ENCODE measurements around the gene TSPYL6.
"Not testable (repeated sequence)": the region's sequence is repeated elsewhere in the genome, so short reads cannot be mapped to it uniquely, and the experiment has no call there.

The TSPYL6 gene

DNA sequence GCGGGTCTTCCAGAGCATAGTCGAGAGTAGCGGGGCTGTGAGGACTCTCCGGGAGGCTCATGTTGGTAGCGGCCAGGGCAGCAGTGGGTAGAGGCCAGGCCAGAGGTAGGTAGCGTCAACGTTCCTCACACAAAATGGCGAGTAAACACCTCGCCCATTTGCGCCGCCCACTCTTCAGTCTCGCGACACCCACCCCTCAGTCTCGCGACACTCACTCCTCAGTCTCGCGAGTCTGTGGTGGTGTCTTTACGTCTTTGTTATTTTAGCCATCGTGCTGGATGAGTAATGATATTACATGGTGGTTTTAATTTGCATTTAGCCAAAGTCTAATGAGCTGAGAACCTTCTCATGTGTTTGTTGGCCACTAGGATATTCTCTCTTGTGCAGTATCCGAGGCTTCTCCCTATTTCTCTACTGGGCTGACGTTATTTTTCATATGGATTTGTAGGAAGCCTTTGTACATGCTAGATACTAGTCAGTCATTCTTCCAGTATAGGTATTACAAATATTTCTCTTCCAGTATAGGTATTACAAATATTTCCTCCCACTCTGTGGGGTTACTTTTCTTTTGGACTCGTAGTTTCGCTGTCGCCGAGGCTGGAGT is at the start of gene TSPYL6:
Gene TSPYL6, minus strand, starts transcription at position 139 of the 604 bp plus-strand sequence. Its CDS starts 78 bp downstream, at position 61.
- DNase-seq (ENCODE audit: low read depth, low spot score), result no peak

DNA sequence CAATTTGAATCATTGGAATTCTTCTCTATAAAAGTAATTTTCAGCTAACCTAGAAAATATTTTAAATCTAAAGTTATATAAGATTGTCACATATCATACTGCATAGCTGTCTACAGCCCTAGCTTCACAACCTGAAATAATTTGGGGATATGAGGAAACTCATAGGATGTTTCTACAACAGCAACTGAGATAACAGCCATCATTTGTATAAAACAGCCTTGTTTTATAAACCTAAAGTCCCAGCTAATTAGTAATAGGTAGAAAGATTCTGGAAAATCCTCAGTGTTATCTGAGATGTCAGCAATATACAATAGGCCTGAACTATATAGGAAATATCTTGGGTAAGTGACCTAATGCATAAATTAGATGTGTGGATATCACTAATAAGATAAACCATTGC is 47.6 kb upstream of the TSPYL6 start:
- no peak for DNase-seq (ENCODE audit: low read depth, low spot score)

DNA sequence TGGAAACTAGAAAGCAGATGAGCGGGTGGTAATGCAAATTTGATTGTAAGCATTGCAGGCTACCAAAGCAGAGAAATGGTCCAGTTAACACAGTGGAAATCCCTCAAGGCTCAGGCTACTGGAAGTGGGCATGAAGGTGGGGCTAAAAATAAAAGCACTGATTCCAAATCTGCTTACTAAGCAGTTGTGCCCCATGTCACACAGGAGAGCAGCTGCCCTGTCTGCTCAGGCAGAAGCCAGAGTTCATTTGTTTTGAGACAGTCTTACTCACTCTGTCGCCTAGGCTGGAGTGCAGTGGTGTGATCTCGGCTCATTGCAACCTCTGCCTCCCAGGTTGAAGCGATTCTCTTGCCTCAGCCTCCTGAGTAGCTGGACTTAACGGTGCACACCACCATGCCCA is 42.5 kb upstream of the TSPYL6 start:
- no peak for DNase-seq (ENCODE audit: low read depth, low spot score)

DNA sequence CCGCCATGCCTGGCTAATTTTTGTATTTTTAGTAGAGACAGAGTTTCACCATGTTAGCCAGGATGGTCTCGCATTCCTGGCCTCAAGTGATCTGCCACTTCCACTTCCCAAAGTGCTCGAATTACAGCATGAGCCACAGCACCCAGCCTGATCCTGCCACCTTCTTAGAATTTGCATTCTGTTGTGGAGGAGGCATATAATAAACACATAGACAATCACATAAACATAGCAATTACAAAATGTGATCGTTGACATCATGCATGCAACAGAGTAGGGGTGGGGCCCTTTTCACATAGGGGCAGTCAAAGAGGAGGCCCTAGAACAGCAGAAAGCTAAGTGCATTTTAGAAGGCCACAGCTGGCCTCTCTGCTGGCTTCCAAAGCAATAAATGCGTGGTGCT is 39.9 kb upstream of the TSPYL6 start:
- no peak for DNase-seq (ENCODE audit: low read depth, low spot score)

DNA sequence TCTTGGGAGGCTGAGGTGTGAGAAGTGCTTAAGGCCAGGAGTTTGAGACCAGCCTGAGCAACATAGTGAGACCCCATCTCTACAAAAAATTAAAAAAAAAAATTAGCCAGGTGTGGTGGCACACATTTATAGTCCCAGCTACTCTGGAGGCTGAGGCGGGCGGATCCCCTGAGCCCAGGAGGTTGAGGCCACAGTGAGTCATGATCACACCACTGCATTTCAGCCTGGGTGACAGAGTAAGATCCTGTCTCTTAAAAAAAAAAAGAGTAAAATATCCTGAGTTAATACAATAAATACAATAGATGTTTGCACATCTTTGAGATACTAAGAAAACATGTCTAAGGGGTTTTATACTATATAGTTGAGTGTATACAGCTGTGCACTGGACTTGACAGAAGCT is 38.6 kb upstream of the TSPYL6 start:
- DNase-seq (ENCODE audit: low read depth, low spot score), result not testable (repeated sequence)

DNA sequence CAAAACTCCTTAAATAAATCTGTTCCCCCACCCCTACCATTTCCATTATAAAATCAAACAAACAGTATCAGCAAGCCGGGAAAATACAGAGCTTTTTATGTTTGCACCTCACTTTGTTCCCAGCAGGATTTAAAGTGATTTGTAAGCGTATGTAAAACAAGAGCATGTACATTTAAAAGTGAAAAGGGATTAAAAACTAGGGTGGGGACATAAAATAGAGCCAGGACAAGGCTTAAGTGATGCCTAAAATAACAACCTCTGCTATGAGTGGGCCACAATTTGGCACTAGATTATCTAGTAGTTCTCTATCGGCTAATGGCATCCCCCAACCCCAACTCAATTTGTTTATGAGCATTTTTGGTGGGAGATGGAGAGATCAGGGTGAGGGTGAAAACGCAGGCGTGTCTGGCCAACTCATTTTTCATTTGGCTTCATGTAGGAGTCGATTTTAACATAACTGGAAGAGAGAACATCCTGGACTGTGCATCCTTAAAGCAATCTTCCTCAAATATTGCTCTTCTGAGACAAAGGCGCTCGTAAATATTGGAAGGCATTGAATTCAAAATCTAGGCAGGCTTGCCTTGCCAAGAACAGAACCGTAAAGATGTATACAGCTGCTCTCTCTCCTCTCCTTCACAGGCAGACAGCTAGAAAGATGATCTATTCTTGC is 34.5 kb upstream of the TSPYL6 start:
- DNase-seq (ENCODE audit: low read depth, low spot score), result no peak

DNA sequence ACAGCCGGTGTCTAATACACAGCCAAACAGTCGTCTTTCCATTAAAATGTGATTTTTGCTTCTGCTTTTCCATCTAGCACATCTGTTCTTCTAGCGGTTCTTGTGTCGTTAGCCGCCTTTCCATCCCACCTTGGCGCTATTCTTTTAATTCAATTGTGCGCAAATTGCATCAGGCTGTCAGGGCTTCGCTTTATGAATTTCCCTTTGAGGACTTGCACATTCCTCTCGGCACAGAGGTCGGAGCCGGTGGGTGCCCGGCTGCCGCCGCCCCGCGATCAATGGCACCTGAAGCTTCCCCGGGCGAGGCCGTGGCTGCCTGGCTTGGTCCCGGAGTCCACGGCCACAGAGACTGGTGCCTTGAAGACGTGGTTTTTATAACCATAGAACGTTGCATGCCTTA is 33.9 kb upstream of the TSPYL6 start:
- peak; percentile 12 for DNase-seq (ENCODE audit: low read depth, low spot score)

DNA sequence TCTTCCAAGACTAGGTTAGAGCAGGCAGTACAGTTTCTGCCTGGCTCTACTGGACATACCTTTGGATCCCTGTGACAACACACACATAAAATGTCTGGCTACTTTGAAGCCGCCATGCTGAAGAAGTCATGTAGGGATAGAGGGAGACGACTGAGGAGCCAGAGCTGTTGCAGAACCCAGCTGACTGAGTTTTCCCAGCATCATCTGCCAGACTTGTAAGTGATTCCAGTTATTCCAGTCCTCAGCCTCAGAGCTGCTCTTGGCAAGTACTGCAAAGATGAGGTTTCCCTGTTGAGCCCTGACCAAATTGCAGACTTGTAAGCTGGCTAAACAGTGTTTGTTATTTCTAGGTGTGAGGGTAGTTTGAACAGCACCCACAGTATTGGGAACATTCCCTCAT is 31.5 kb upstream of the TSPYL6 start:
- DNase-seq (ENCODE audit: low read depth, low spot score), result no peak

DNA sequence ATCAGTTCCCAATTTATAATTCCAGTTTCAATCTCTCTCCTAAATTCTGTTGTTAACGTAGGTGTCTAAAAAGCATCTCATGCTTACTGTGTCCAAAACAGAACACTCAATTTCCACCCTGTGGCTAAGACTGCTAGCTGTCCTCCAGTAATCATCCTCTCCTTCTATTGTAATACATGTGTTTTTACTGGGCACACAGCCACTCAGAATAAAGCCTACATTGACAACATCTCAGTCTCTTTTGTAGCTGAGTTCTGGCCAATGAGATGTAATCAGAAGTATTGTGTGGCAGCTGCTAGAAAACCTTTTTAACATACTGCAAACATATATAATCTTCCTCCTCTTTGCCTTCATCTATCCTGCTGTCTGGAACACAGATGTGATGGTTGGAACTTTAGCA is 29.4 kb upstream of the TSPYL6 start:
- DNase-seq (ENCODE audit: low read depth, low spot score), result no peak

DNA sequence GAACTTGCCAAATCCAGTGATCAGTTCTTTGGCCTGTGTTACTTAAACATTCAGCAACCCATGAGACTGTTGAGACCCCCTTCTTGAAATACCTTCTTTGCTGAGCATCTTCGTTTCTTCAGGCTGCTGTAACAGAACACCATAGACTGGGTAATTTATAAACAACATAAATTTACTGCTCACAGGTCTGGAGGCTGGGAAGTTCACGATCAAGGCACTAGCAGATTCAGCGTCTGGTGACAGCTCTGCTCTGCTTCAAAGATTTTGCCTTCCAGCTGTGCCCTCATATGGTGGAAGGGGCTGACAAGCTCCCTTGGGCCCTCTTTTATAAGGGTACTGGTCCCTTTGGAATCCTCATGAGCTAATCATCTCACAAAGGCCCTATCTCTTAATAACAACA is 28.8 kb upstream of the TSPYL6 start:
- DNase-seq (ENCODE audit: low read depth, low spot score), result no peak

DNA sequence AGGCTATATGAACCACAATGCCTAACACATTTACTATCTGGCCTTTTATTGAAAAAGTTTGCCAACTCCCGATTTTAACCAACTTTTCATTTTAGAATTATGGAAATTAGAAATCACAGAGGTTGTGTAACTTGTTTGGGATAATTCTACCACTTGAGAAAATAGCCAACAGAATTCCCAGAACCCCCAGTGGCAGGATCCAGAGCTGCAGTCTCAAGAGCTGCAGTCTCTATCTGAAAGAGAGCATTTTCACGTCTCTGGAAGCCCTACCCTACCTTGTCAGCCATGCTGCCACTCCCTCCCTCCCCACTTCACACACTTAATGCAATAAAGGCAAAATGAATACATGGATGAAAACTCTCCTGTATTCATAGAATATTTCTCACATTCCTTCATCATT is 23.4 kb upstream of the TSPYL6 start:
- DNase-seq (ENCODE audit: low read depth, low spot score), result no peak

DNA sequence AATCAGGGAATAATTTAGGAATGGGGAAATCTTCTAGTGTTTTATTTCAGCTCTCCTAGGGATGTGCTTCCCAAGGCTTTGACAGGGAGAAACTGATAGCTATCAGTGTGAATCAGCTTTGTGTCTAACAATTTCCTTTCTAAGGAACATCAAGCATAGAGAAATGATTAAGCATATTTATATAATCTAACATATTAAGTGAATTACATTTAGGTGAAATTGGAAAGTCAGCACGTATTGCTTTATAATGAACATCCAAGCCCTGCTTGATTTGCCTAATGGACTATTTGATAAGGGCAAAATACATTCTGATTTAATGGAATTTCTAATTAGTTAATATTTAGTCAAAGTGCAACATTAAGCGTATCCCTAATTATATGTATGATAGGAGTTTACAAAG is 19.5 kb upstream of the TSPYL6 start:
- DNase-seq (ENCODE audit: low read depth, low spot score), result no peak

DNA sequence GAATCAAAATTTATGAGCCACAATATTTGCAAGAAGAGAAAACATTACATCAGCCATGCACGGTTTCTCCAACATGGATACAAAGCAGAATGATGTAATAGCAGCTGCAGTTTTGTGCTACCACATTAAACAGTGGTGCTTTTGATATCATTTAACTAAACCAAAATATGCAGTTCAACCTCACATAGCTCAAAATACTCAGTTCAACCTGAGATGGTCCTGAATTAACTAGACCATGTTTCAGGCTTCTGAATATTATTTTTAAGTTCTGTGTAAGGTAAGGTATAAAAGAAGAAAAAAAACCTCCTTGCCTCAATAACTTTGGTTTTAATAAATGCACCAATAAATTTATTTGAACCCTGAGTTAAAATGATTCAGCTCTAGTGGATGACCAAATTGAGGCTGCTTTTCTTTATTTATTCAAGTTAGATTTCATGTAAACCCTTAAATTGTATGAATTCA is 18.8 kb upstream of the TSPYL6 start:
- DNase-seq (ENCODE audit: low read depth, low spot score), result no peak

DNA sequence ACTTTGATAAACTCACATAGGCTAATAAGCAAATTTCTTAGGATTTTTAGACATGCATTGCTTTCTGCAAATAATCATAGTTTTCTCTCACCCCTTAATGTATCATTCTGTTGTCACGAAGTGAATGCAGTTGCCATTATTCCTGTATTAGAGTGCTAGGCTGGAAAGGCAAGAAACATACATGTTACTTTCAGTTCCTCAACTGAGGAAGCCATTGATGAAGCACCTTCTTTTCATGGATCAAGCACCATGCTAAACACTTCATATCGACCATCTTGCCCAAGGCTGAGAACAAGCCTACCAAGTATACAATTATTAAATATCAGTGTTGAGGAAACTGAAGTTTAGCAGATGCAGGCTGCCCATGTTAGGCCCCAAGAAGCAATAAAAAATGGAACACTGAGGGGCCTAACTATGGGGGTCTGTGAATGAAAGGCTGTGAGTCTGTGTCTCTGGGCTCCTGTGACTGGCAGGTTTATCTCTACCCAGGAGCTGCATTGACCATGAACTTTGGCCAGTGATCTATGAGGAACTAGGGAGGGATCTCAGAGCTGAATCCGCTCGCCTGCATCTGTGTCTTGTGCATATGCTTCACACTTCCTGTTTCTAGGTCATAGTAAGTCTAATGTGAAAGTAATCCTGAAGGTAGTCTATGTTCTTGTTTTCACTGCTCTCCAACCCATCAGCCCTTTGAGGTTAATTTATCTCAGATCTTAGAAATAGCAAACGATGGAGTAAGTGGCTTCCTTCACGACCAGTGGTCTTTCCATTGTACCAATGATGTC is 16.0 kb upstream of the TSPYL6 start:
- DNase-seq (ENCODE audit: low read depth, low spot score), result no peak

DNA sequence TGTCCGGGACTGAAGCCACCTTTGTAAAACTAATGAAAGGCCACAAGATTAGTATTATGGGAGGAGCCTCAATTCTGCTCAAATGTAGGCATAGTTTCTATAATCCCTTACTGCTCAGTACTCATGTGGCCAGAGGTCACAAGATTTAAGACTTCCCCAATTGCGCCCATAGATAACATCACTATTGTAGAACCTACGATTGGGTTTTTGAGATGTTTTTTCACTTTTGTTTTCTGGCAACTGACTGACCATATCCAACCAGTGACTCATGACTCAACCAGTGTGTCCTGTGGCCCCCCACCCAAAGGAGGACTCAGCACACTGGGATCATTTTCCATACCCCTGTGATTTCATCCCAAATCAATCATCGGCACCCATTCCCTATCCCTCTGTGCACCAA is 15.2 kb upstream of the TSPYL6 start:
- DNase-seq (ENCODE audit: low read depth, low spot score), result no peak

DNA sequence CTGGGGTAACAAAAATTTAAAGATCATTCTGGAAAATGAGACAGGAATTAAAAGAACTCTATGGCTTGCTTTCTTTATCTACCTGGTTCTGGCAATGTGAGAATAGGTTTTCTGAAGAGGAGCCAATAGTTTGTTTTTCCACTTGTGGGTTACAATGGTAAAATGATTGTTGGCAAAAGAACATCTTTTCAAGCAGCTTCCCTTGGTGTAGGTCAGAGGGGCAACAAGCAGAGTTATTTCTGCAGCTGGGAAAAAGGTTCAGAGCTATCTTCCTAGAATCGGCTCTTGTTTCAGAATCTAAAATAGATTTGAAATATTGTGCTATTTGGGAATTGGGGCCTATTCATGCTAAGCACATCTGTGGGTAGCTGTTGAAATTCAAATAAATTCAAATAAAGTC is 11.5 kb upstream of the TSPYL6 start:
- no peak for DNase-seq (ENCODE audit: low read depth, low spot score)

DNA sequence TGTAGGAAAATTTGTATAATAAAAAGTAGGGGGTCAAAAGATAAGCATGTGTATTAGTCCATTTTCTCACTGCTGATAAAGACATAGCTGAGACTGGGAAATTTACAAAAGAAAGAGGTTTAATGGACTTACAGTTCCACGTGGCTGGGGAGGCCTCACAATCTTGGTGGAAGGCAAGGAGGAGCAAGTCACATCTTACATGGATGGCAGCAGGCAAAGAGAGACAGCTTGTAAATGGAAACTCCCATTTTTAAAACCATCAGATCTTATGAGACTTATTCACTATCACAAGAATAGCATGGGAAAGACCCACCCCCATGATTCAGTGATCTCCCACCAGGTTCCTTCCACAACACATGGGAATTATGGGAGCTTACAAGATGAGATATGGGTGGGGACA is 9.1 kb upstream of the TSPYL6 start:
- DNase-seq (ENCODE audit: low read depth, low spot score), result not testable (repeated sequence)

DNA sequence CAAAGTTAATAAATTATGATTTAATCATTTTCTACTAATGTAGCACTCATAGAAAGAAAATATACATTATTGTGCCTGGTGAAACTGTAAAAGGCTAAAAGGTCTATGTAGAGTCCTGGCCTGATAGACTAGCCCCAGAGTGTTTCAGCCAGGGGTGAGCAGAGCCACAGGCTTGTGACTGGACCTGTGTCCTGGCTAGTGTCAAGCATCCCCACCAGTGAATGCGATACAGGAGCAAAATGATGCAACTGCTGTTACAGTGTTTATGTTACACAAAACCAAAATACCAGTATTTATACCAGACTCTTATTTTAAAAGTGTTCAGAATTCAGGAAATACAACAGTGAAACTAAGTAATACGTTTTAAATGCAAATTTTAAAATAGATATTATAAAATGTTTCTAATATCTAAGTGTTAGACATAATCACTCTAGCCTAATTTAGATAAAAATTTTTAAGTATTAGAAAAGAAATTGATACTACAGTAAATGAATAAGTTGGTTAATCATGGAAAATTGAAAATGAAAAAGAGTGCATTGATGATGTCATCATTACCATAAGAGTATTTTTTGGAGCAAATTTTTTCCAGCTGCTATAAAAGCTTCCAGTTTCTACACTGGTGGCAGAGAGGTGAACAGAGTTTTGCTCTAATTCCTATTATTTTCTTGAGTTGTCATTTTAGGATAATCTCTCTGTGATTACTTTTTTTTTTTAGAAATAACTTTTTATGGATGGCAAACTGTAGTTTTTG is 6.2 kb upstream of the TSPYL6 start:
- DNase-seq (ENCODE audit: low read depth, low spot score), result no peak

DNA sequence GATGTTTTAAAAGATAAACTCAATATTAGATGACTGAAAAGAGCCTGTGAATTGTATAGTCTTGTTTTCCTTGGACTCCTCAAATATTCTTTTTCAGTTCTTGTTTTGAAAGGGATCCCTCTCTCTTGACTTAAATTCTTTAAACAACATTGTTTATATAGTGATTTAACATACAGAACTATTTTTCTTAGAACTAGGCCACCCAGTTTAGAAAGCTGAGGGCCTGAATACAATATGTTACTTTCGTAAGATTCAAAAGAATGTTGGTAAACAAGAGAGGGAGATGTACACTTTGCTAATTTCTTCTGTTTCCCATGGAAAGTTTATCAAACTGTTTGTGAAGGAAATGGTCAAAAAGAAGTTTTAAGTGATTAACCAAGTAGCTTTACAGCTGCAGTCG is 5.5 kb upstream of the TSPYL6 start:
- DNase-seq (ENCODE audit: low read depth, low spot score), result no peak

DNA sequence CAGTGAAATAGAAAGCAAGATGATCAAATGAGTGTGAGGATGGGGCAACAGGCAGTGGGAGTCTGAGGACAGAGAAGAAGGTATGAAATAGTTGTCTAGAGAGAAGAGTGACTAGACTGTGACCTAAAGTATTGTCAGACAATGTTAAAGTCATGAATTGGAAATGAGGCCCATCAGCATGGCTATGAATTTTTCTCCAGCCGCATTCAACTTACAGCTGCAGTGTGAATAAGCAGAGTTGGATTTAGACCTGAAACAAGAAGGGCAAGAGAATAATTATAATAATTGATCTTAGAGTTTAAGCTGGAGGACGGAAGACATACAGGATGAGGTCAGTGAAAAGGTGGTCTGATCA is 4.2 kb upstream of the TSPYL6 start:
- DNase-seq (ENCODE audit: low read depth, low spot score), result no peak

DNA sequence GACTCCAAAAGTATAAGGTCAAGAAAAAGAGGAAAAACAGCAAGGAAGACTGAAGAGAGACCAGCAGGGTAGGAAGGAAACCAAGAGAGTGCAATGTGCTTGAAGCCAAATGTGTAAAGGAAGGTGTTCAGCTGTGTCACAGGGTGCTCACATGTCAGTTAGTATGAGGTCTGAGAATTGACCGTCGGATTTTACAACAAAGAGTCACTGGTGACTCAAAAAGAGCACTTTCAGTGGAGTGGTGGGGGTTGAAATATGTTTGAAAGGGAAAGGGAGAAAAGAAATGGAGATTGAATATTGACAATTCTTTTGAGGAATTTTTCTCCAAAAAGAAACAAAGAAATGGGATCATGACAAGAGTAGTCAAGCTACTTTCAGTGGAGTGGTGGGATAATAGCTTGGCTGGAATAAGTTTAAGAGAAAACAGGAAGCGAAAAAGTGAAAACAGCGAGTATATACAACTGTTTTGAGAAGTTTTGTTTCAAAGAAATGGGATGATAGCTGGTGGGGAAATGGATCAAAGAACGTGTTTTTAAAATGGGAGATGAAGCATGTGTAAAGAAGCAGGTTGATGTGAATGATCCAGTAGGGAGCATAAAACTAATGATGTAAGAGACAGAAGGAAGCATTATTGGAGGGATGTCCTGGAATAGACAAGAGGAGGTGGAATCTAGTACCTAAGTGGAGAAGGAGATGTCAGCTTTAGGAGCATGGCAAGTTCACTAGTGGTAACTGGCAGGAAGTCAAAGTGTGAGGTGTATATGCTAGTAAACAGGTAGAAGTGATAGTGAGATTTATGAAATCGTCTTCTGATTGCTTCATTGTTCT is 3.6 kb upstream of the TSPYL6 start:
- no peak for DNase-seq (ENCODE audit: low read depth, low spot score)
